Tibial artery (tissue), 4 donors: Measurements from ENCODE around the gene ACAD10.
A peak's percentile ranks its signal among the peaks of the same experiment; 100 is the strongest.

ENCODE experiments used
- DNase-seq, 2 donors: peaks; one replicate each; pipeline ENCODE4 v3.0.0-alpha.2; 2019
- H3K27ac ChIP-seq, 2 donors: fragments of 200-600 bp; sonication (generic) in 1 of 2; 1 replicate in 1 of 2; 2 replicates in 1 of 2; pipeline ENCODE4 v1.5.1; 2018 to 2019; ENCODE audit warnings: mild to moderate bottlenecking in 1 of 2
- H3K27me3 ChIP-seq, 2 donors: fragments of 200-600 bp; sonication (generic) in 1 of 2; one replicate each; pipeline versions ENCODE4 v1.5.1 to v1.6.0; 2016 to 2019
- H3K36me3 ChIP-seq, 3 donors: fragments of 200-600 bp; sonication (generic) in 2 of 3; one replicate each; pipeline ENCODE4 v1.5.1; 2016 to 2019; ENCODE audit warnings: mild to moderate bottlenecking in 2 of 3
- H3K4me1 ChIP-seq, 4 donors: fragments of 200-600 bp; sonication (generic) in 2 of 4; 1 replicate in 3 of 4; 2 replicates in 1 of 4; pipeline ENCODE4 v1.5.1; 2016 to 2019
- H3K4me3 ChIP-seq, 2 donors: fragments of 200-600 bp; sonication (generic) in 1 of 2; 1 replicate in 1 of 2; 2 replicates in 1 of 2; pipeline ENCODE4 v1.5.1; 2018 to 2019; ENCODE audit warnings: mild to moderate bottlenecking in 2 of 2
- H3K9me3 ChIP-seq, 3 donors: fragments of 200-600 bp; sonication (generic) in 1 of 3; one replicate each; pipeline ENCODE4 v1.5.1; 2016 to 2019
- CTCF ChIP-seq, 2 experiments: fragments of 200-600 bp in 1 of 2; fragments of 450-650 bp in 1 of 2; IDR thresholded peaks; one replicate each; pipeline ENCODE4 v1.5.1; 2017 to 2019; ENCODE audit warnings: antibody characterized with exemption in 2 of 2, mild to moderate bottlenecking in 1 of 2, moderate library complexity in 1 of 2
- intact Hi-C: fragments of 100-400 bp; cut with DNase I; formaldehyde crosslinking; loops from one replicate; pipeline ENCODE4 v1.15.0; 2023; ENCODE audit warnings: low total_unique reads

The ACAD10 gene

DNA sequence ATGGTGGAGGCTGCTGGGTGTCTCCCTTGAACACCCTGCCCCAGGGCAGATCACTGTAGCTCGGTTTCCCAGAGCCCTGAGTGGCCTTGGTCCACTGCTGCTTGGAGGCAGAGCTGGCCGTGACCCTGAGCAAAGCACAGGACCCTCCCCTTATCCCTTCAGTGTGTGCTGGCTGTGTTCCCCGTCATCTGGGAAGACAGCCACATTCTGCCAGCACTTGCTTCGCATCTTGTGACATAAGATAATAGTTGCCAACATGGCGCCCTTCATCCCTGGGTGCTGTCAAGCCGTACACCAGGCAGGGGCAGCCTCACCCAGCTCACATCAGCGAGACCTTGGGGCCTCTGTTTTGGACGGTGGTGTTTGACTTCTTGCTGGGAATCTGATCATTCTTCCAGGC, 68.8 kb downstream of the ACAD10 start:
- no peak overlapping the region for H3K4me3 ChIP-seq
- DNase-seq: no peak
- H3K36me3 ChIP-seq: peaks cover under 1 to 69% (median 31%) of the 10 kb centered on the region in 3 donors
- H3K4me1 ChIP-seq: peaks cover 0 to 15% (median 0%) of the 10 kb centered on the region in 4 donors
- intact Hi-C loops: no loop called here
- TF ChIP-seq CTCF (IDR thresholded peaks at IDR 0.05): no peak
- H3K9me3 ChIP-seq: no peaks in the 10 kb centered on the region
- H3K27me3 ChIP-seq: no peaks in the 10 kb centered on the region
- H3K27ac ChIP-seq: no peak overlapping the region

GRCh38 chr12:111756196-111756595, 70.3 kb downstream of the ACAD10 start:
- H3K4me3 ChIP-seq: no peak overlapping the region
- H3K27me3 ChIP-seq: no peaks in the 10 kb centered on the region
- no peak overlapping the region for H3K27ac ChIP-seq
- H3K36me3 ChIP-seq: peaks cover 0 to 54% (median 23%) of the 10 kb centered on the region in 3 donors
- DNase-seq: no peak
- no peaks in the 10 kb centered on the region for H3K9me3 ChIP-seq
- intact Hi-C loops: no loop called here
- H3K4me1 ChIP-seq: peaks cover 0 to 15% (median 0%) of the 10 kb centered on the region in 4 donors
- TF ChIP-seq CTCF (IDR thresholded peaks at IDR 0.05): no peak

DNA sequence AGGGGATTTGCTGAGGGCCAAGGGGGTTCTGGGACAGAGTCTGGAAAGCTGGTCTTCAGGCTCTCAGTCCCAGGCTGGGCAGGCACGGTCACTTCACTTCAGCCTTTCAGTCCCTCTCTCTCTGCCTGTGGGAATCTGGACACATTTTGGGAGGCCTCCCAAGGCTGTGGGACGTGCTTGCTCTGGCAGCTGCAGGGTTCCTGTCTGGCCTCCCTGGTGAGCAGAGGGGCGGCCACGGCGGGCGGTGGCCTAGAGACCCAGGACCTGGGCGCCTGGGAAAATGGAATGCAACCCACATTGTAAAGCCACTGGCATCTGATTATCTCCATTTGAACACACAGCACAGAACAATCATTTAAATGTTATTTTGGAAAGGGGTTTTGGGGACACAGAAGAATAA, 70.8 kb downstream of the ACAD10 start:
- intact Hi-C loops: no loop called here
- H3K4me1 ChIP-seq: peaks cover 0 to 15% (median 0%) of the 10 kb centered on the region in 4 donors
- H3K27me3 ChIP-seq: no peaks in the 10 kb centered on the region
- no peak for TF ChIP-seq CTCF (IDR thresholded peaks at IDR 0.05)
- H3K36me3 ChIP-seq: peaks cover 0 to 52% (median 20%) of the 10 kb centered on the region in 3 donors
- H3K4me3 ChIP-seq: no peak overlapping the region
- H3K9me3 ChIP-seq: no peaks in the 10 kb centered on the region
- no peak for DNase-seq
- H3K27ac ChIP-seq: no peak overlapping the region

- Histone ChIP-seq H3K27me3 (no peaks in the 10 kb centered on the region), H3K4me3 (no peak overlapping the region), H3K9me3 (no peaks in the 10 kb centered on the region), H3K4me1 (peaks cover 0 to 15% (median 0%) of the 10 kb centered on the region in 4 donors), H3K36me3 (peaks cover 0 to 52% (median 20%) of the 10 kb centered on the region in 3 donors), H3K27ac (no peak overlapping the region)
- no peak for TF ChIP-seq CTCF (IDR thresholded peaks at IDR 0.05)
- DNase-seq: peak; percentile 70 to 77
- intact Hi-C loops: no loop called here
These were observed 71.7 kb downstream of the ACAD10 start for GRCh38 chr12:111757361-111758119.

- no peaks in the 10 kb centered on the region for H3K27me3 ChIP-seq
- H3K9me3 ChIP-seq: no peaks in the 10 kb centered on the region
- intact Hi-C loops: no loop called here
- H3K4me3 ChIP-seq: no peak overlapping the region
- no peak for DNase-seq
- peaks cover 0 to 15% (median 0%) of the 10 kb centered on the region in 4 donors for H3K4me1 ChIP-seq
- peaks cover 0 to 52% (median 20%) of the 10 kb centered on the region in 3 donors for H3K36me3 ChIP-seq
- H3K27ac ChIP-seq: no peak overlapping the region
- no peak for TF ChIP-seq CTCF (IDR thresholded peaks at IDR 0.05)
These were observed 72.3 kb downstream of the ACAD10 start for GRCh38 chr12:111758120-111758561.
